C4-2B (cell line): ENCODE measurements around the gene CC2D1A.

ENCODE experiments used
- ZFX ChIP-seq: fragments of 450-650 bp; IDR thresholded peaks from 2 replicates; pipeline ENCODE4 v1.6.1; 2017
- TF ChIP-seq, protein P1 (sequence below): fragments of 450-650 bp; conservative IDR thresholded peaks from 2 replicates; pipeline ENCODE4 v1.5.1; 2017; ENCODE audit warnings: mild to moderate bottlenecking

DNA sequence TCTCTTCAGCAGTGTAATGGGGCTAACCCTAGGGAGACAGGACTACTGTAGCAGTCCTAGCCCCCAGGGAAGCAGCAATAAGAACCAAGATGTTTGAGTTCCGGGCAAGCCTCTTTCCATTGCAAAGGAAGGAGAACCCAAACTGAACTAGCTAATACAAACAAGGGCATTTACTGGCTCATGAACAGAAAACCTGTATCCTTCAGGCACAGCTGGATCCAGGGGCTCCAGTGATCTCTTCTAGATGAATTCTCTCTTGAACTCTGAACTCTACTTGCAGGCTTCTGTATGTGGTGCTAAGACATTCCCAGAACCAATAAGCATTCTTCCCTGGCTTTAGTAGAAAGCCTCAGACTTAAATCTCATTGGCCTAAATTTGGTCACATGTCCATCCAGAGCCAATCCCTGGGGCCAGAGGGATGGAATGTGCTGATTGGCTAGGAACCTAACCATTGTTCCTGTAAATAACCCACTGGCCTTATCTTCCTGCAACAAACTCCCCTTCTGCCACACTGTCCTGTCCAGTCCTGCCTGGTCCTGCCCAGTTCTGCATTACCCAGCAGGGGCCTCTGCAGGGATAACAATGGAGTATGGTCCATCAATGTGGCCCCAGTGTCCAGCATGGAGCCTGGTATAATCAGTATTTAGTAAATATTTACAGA lies 36.2 kb downstream of the CC2D1A start:
- TF ChIP-seq, protein P1, sequence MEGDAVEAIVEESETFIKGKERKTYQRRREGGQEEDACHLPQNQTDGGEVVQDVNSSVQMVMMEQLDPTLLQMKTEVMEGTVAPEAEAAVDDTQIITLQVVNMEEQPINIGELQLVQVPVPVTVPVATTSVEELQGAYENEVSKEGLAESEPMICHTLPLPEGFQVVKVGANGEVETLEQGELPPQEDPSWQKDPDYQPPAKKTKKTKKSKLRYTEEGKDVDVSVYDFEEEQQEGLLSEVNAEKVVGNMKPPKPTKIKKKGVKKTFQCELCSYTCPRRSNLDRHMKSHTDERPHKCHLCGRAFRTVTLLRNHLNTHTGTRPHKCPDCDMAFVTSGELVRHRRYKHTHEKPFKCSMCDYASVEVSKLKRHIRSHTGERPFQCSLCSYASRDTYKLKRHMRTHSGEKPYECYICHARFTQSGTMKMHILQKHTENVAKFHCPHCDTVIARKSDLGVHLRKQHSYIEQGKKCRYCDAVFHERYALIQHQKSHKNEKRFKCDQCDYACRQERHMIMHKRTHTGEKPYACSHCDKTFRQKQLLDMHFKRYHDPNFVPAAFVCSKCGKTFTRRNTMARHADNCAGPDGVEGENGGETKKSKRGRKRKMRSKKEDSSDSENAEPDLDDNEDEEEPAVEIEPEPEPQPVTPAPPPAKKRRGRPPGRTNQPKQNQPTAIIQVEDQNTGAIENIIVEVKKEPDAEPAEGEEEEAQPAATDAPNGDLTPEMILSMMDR: no peak
- TF ChIP-seq ZFX: no peak
